Measurements from ENCODE around the gene PRAMEF18. TPM values are rescaled to one million over a fixed set of nuclear protein-coding genes. Genes with fewer than 3 reads are reported as not detected.
"Not testable (repeated sequence)": the region's sequence is repeated elsewhere in the genome, so short reads cannot be mapped to it uniquely, and the experiment has no call there.

Gene PRAMEF18
- total and polyA plus RNA-seq, 4 donors: not detected

GRCh38 chr1:13208712-13209111 lies 17.2 kb downstream of the PRAMEF18 start:
- not testable (repeated sequence) for DNase-seq; H3K27me3 ChIP-seq (ENCODE audit: control insufficient read depth in 3 of 3, insufficient read depth in 3 of 3, low read length in 2 of 3); H3K9me3 ChIP-seq (ENCODE audit: control insufficient read depth in 4 of 4, insufficient read depth in 3 of 4, low read length in 3 of 4); H3K4me3 ChIP-seq; ATAC-seq (ENCODE audit: insufficient read depth, low FRiP score); H3K4me1 ChIP-seq (ENCODE audit: control insufficient read depth in 5 of 5, insufficient read depth in 5 of 5, low read length in 5 of 5); H3K9ac ChIP-seq (ENCODE audit: insufficient read depth in 1 of 2, low read length in 2 of 2); H3K27ac ChIP-seq (ENCODE audit: low read depth in 1 of 2, low read length in 1 of 2); H3K36me3 ChIP-seq (ENCODE audit: control insufficient read depth in 4 of 4, insufficient read depth in 4 of 4, low read length in 4 of 4)
- no CpG with 5 or more reads among the region's 9 CpGs for WGBS, 2 donors

- 100% methylated on average over 1 of the region's 5 CpGs; no CpG with 5 or more reads in 1 of the 2 donors for WGBS, 2 donors
- not testable (repeated sequence) for ATAC-seq (ENCODE audit: insufficient read depth, low FRiP score); H3K4me1 ChIP-seq (ENCODE audit: control insufficient read depth in 5 of 5, insufficient read depth in 5 of 5, low read length in 5 of 5); H3K27ac ChIP-seq (ENCODE audit: low read depth in 1 of 2, low read length in 1 of 2); H3K9me3 ChIP-seq (ENCODE audit: control insufficient read depth in 4 of 4, insufficient read depth in 3 of 4, low read length in 3 of 4); H3K27me3 ChIP-seq (ENCODE audit: control insufficient read depth in 3 of 3, insufficient read depth in 3 of 3, low read length in 2 of 3); DNase-seq; H3K36me3 ChIP-seq (ENCODE audit: control insufficient read depth in 4 of 4, insufficient read depth in 4 of 4, low read length in 4 of 4); H3K9ac ChIP-seq (ENCODE audit: insufficient read depth in 1 of 2, low read length in 2 of 2); H3K4me3 ChIP-seq
Observed at GRCh38 chr1:13201309-13201708, 24.6 kb downstream of the PRAMEF18 start, which contains the start of gene PRAMEF13. PRAMEF13 (minus strand) TSS chr1:13201409; CDS start chr1:13199589, 1,820 bp downstream.

Other genes starting within 250 kb of the PRAMEF18 start
- gene PRAMEF27, start 169.6 kb downstream of the PRAMEF18 start, total RNA-seq: not detected
- gene PRAMEF27, start 169.6 kb downstream of the PRAMEF18 start, polyA plus RNA-seq: not detected
- not detected for gene HNRNPCL3, start 165.4 kb downstream of the PRAMEF18 start, total RNA-seq
- gene HNRNPCL3, start 165.4 kb downstream of the PRAMEF18 start, polyA plus RNA-seq: not detected
- not detected for gene PRAMEF25, start 155.4 kb downstream of the PRAMEF18 start, total RNA-seq
- not detected for gene PRAMEF25, start 155.4 kb downstream of the PRAMEF18 start, polyA plus RNA-seq
- gene HNRNPCL2, start 109.3 kb downstream of the PRAMEF18 start, total RNA-seq: not detected
- not detected for gene HNRNPCL2, start 109.3 kb downstream of the PRAMEF18 start, polyA plus RNA-seq
- not detected for gene PRAMEF26, start 70.1 kb downstream of the PRAMEF18 start, total RNA-seq
- gene PRAMEF26, start 70.1 kb downstream of the PRAMEF18 start, polyA plus RNA-seq: not detected
- gene HNRNPCL4, start 60.5 kb downstream of the PRAMEF18 start, total RNA-seq: not detected
- gene HNRNPCL4, start 60.5 kb downstream of the PRAMEF18 start, polyA plus RNA-seq: not detected
- gene PRAMEF9, start 54.3 kb downstream of the PRAMEF18 start, total RNA-seq: not detected
- not detected for gene PRAMEF9, start 54.3 kb downstream of the PRAMEF18 start, polyA plus RNA-seq
- gene PRAMEF13, start 24.7 kb downstream of the PRAMEF18 start, total RNA-seq: not detected
- gene PRAMEF13, start 24.7 kb downstream of the PRAMEF18 start, polyA plus RNA-seq: not detected
- not detected for gene PRAMEF5, start 28.0 kb upstream of the PRAMEF18 start, total RNA-seq
- not detected for gene PRAMEF5, start 28.0 kb upstream of the PRAMEF18 start, polyA plus RNA-seq
- not detected for gene PRAMEF8, start 59.0 kb upstream of the PRAMEF18 start, total RNA-seq
- not detected for gene PRAMEF8, start 59.0 kb upstream of the PRAMEF18 start, polyA plus RNA-seq
- not detected for gene PRAMEF33, start 77.4 kb upstream of the PRAMEF18 start, total RNA-seq
- gene PRAMEF33, start 77.4 kb upstream of the PRAMEF18 start, polyA plus RNA-seq: not detected
- not detected for gene PRAMEF15, start 89.4 kb upstream of the PRAMEF18 start, total RNA-seq
- gene PRAMEF15, start 89.4 kb upstream of the PRAMEF18 start, polyA plus RNA-seq: not detected
- gene PRAMEF14, start 121.0 kb upstream of the PRAMEF18 start, total RNA-seq: not detected
- not detected for gene PRAMEF14, start 121.0 kb upstream of the PRAMEF18 start, polyA plus RNA-seq
- not detected for gene PRAMEF19, start 145.8 kb upstream of the PRAMEF18 start, total RNA-seq
- not detected for gene PRAMEF19, start 145.8 kb upstream of the PRAMEF18 start, polyA plus RNA-seq
- not detected for gene PRAMEF17, start 163.5 kb upstream of the PRAMEF18 start, total RNA-seq
- not detected for gene PRAMEF17, start 163.5 kb upstream of the PRAMEF18 start, polyA plus RNA-seq
- not detected for gene PRAMEF20, start 184.3 kb upstream of the PRAMEF18 start, total RNA-seq
- gene PRAMEF20, start 184.3 kb upstream of the PRAMEF18 start, polyA plus RNA-seq: not detected